Skeletal muscle satellite cell (primary cell): ENCODE results near the gene NR3C1.

Experiments used
- H3K27me3 ChIP-seq: 2 replicates; pipeline ENCODE4 v1.7.0; 2013; ENCODE audit warnings: low read length; ENCODE audit not compliant: control insufficient read depth, insufficient read depth
- H3K36me3 ChIP-seq: 2 replicates; pipeline ENCODE4 v1.7.0; 2013; ENCODE audit warnings: mild to moderate bottlenecking, control low read depth, low read length; ENCODE audit not compliant: insufficient read depth
- H3K4me1 ChIP-seq: 2 replicates; pipeline ENCODE4 v1.7.0; 2013; ENCODE audit warnings: low read length; ENCODE audit not compliant: control insufficient read depth, insufficient read depth
- H3K4me2 ChIP-seq: 2 replicates; pipeline ENCODE4 v1.7.0; 2013; ENCODE audit warnings: mild to moderate bottlenecking, low read length
- H3K4me3 ChIP-seq: 2 replicates; pipeline ENCODE4 v1.7.0; 2013; ENCODE audit warnings: low read length
- H3K9ac ChIP-seq: 2 replicates; pipeline ENCODE4 v1.7.0; 2013; ENCODE audit warnings: mild to moderate bottlenecking, low read depth, low read length, moderate library complexity
- H3K9me3 ChIP-seq: replicated peaks from 2 replicates; pipeline ENCODE4 v1.7.0; 2013; ENCODE audit warnings: mild to moderate bottlenecking, control low read depth, low read length

The NR3C1 gene

GRCh38 chr5:143418140-143418866 lies 14.8 kb upstream of the NR3C1 start:
- H3K4me2 ChIP-seq, result no peak overlapping the region
- H3K27me3 ChIP-seq, result no peaks in the 10 kb centered on the region
- H3K4me3 ChIP-seq, result no peak overlapping the region
- H3K36me3 ChIP-seq, result no peaks in the 10 kb centered on the region
- H3K9ac ChIP-seq, result no peak overlapping the region
- no peaks in the 10 kb centered on the region for H3K9me3 ChIP-seq
- no peaks in the 10 kb centered on the region for H3K4me1 ChIP-seq

DNA sequence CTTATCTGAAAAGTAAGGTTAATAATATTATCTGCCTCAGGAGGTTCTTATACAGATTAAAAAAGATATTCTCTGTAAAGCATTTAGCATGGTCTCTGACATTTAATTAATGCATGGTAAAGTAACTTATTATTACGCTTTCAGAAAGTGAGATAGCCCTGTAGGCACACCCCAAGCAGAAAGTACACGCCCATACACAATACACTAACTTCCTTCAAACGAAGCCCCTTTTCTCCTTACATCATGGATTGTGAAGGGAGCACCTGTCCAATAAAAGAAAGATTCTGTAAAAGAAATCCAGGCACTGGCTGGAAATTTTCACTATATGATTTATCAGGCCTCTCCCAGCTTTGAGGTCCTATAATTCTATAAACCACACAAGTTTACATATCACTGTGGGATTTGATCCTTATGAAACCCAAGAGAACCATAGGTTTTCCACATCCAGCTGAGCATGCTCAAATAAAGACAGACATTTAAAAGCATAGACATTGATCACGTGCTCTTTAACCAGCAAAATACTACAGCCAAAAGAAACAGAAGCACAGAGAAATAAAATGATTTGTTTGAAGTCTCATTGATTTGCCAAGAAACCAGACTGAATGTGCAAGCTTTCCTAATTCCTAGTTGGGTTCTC lies 14.1 kb upstream of the NR3C1 start:
- H3K36me3 ChIP-seq, result no peaks in the 10 kb centered on the region
- H3K9me3 ChIP-seq, result no peaks in the 10 kb centered on the region
- H3K4me3 ChIP-seq, result no peak overlapping the region
- no peak overlapping the region for H3K9ac ChIP-seq
- no peaks in the 10 kb centered on the region for H3K27me3 ChIP-seq
- H3K4me1 ChIP-seq, result no peaks in the 10 kb centered on the region
- H3K4me2 ChIP-seq, result no peak overlapping the region

DNA sequence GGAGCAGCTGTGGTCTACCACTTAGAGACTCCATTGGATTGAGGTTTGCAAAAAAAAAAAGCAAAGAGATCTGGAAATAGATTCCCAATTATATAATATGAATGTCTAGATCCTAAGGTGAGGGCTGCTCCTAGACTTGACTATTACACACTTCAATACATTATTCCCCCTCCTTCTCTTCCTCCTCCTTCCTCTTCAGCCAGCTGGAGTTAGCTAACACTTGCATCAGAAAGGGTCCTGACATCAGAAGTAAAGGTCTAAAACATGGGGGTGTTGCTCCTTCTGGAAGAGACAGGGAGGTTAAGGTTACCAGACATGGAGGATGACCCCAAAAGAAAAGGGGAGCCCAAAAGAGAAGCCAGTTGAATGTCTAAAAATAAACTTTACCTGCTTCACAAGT lies 12.9 kb upstream of the NR3C1 start:
- no peaks in the 10 kb centered on the region for H3K27me3 ChIP-seq
- no peak overlapping the region for H3K4me2 ChIP-seq
- no peaks in the 10 kb centered on the region for H3K9me3 ChIP-seq
- H3K9ac ChIP-seq, result no peak overlapping the region
- no peak overlapping the region for H3K4me3 ChIP-seq
- H3K36me3 ChIP-seq, result no peaks in the 10 kb centered on the region
- H3K4me1 ChIP-seq, result no peaks in the 10 kb centered on the region

DNA sequence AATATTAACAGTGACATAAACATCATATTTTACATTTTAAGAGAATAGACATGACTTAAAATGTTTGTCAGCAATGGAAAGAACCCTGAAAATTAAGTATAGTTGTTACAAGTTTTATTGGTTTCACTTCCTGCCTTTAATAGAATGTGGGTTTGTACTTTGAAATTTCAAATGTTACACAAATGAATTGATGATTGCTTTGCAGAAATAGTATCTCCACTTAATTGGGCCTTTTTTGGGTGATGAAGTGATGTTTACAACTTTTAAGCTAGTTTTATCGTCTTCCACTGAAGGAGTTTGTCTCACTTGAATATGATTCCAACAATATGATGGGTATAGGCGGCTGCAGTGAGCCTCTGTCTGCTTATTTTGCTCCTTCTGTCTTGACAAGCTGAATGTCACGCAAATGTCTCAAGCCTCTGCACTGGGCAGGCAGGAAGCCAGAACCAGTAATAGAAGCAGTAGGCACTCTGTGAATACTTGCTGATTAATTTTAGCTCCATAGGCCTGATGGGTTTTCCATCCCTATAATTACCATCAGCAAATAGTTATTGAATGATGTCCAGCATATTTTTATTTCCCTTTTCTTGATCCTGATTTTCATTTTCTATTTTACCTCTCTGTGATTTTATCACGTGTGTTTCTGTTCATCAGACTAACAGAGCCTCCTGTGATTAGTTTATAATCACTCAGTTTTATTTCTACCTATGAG lies 10.6 kb upstream of the NR3C1 start:
- Histone ChIP-seq H3K27me3 (no peaks in the 10 kb centered on the region), H3K4me3 (no peak overlapping the region), H3K4me2 (no peak overlapping the region)

GRCh38 chr5:143412661-143413342 lies 9.3 kb upstream of the NR3C1 start:
- no peaks in the 10 kb centered on the region for H3K27me3 ChIP-seq
- no peak overlapping the region for H3K4me3 ChIP-seq
- no peaks in the 10 kb centered on the region for H3K9me3 ChIP-seq
- H3K4me1 ChIP-seq, result no peaks in the 10 kb centered on the region
- H3K4me2 ChIP-seq, result no peak overlapping the region
- H3K36me3 ChIP-seq, result no peaks in the 10 kb centered on the region
- H3K9ac ChIP-seq, result no peak overlapping the region

More for the DNA sequence above, 10.6 kb upstream of the NR3C1 start:
- Histone ChIP-seq H3K36me3 (no peaks in the 10 kb centered on the region), H3K9ac (no peak overlapping the region), H3K4me1 (no peaks in the 10 kb centered on the region), H3K9me3 (no peaks in the 10 kb centered on the region)

DNA sequence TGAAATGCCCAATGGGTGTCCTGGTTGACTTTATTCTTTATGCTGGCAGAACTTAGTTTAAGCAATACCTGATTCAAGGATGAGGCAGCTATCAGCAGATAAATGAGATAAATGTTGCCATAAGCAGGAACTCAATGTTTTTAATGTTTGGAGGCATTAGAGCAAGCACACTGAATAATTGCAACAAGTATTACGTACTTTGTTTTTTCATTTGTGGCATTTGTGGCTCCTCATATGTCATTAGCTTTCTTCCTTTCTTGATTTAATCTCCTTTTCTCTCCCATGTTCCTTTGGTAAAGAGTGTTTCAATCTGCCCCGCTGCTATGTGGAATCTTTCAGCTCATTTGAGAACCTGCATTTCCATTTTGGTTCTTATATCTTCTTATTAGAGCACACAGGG lies 6.4 kb upstream of the NR3C1 start:
- no peaks in the 10 kb centered on the region for H3K36me3 ChIP-seq
- H3K4me1 ChIP-seq, result peaks cover 3% of the 10 kb centered on the region
- H3K9ac ChIP-seq, result no peak overlapping the region
- no peaks in the 10 kb centered on the region for H3K9me3 ChIP-seq
- H3K4me2 ChIP-seq, result no peak overlapping the region
- no peaks in the 10 kb centered on the region for H3K27me3 ChIP-seq
- no peak overlapping the region for H3K4me3 ChIP-seq

DNA sequence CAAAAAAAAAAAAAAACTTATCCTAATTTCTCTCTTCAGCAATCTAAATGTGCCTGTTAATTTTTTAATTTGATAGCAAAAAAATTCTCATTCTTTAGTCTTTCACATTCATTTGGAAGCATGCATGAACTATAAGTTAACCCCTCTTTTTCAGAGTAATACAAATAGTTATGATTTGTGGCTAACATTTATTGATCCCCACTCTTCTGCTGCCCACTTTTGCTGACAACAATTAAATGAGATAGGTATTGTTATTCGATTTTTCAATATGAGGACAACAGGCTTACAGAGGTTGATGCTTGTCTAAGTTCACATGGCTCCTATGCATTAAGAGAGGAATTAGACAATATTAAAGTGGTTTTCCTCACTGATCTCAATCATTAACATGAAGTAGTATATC lies 2.9 kb upstream of the NR3C1 start:
- no peak overlapping the region for H3K9ac ChIP-seq
- no peaks in the 10 kb centered on the region for H3K9me3 ChIP-seq
- peaks cover 3% of the 10 kb centered on the region for H3K4me1 ChIP-seq
- no peaks in the 10 kb centered on the region for H3K36me3 ChIP-seq
- H3K4me3 ChIP-seq, result no peak overlapping the region
- H3K4me2 ChIP-seq, result no peak overlapping the region
- H3K27me3 ChIP-seq, result no peaks in the 10 kb centered on the region

DNA sequence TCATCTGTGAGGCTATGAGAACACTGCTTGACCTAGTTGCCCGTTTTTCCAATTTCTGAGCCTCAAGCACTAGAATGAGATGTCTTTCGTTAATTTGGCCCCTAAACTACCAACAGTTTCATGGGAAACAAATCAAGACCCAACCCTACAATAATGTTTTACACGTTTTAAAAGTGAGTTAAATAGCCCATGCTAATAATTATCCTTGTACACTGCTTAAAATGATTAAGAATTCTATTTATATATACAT lies 2.3 kb upstream of the NR3C1 start:
- Histone ChIP-seq H3K4me1 (peaks cover 3% of the 10 kb centered on the region), H3K9me3 (no peaks in the 10 kb centered on the region), H3K4me2 (peak overlapping the region; percentile 93), H3K36me3 (no peaks in the 10 kb centered on the region), H3K27me3 (no peaks in the 10 kb centered on the region), H3K4me3 (peak overlapping the region; percentile 77), H3K9ac (peak overlapping the region; percentile 89)

- Histone ChIP-seq H3K9me3 (no peaks in the 10 kb centered on the region), H3K4me2 (peak overlapping the region; percentile 93), H3K4me3 (peak overlapping the region; percentile 77), H3K27me3 (no peaks in the 10 kb centered on the region), H3K36me3 (peaks cover under 1% of the 10 kb centered on the region), H3K4me1 (peaks cover 3% of the 10 kb centered on the region), H3K9ac (peak overlapping the region; percentile 89)
These were observed 1.8 kb upstream of the NR3C1 start for GRCh38 chr5:143405063-143405848.

DNA sequence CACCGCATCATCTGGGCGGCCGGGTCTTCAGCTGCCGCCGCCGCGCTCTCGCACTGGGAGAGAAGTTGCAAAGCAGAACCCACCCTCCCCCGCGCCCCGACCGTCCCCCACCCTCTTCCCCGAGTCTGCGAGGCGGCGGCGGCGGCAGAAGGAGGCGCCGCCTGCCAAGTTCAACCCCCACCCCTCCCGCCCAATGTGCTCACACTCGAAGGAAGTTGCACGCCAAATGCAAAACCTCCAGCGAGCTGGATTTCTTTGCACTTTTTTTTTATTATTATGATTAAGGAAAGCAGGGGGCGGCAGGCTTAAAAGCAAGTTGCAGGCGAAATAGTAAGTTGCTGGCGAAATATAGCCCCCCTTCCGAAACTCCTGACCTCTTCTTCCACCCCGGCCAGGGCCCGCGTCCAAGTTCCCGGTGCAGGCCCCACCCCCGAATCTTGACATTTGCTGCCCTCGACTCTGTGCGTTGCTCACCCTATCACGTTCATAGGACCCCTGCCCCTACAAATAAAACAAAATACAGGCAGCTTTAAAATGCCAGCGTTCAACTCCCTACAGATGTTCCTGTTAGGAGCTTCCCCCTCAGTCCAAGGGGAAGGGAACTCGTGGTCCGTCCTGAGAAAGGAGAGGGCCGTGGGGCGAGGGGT lies 1.1 kb upstream of the NR3C1 start:
- Histone ChIP-seq H3K9ac (peak overlapping the region; percentile 97), H3K4me1 (peaks cover 5% of the 10 kb centered on the region), H3K27me3 (no peaks in the 10 kb centered on the region), H3K9me3 (no peaks in the 10 kb centered on the region), H3K36me3 (peaks cover 8% of the 10 kb centered on the region), H3K4me3 (peak overlapping the region; percentile 80), H3K4me2 (peak overlapping the region; percentile 93)

GRCh38 chr5:143403334-143403592 lies 223 bp downstream of the NR3C1 start:
- H3K4me1 ChIP-seq, result peaks cover 9% of the 10 kb centered on the region
- peak overlapping the region; percentile 97 for H3K9ac ChIP-seq
- H3K4me2 ChIP-seq, result peak overlapping the region; percentile 87
- H3K9me3 ChIP-seq, result no peaks in the 10 kb centered on the region
- H3K4me3 ChIP-seq, result peak overlapping the region; percentile 80
- H3K27me3 ChIP-seq, result no peaks in the 10 kb centered on the region
- peaks cover 12% of the 10 kb centered on the region for H3K36me3 ChIP-seq
